HG03159 (cell line): ENCODE measurements around the gene XRCC3.

Experiments
- ATAC-seq: cut with Tn5 transposase; IDR thresholded peaks from one replicate; pipeline ENCODE4 v1.9.1; 2021; ENCODE audit warnings: mild to moderate bottlenecking, moderate library complexity; ENCODE audit not compliant: unreplicated experiment

Gene XRCC3

GRCh38 chr14:103715052-103716000, at the start of gene XRCC3, which contains the start of gene ZFYVE21:
XRCC3 (minus strand) TSS chr14:103715451; CDS start chr14:103711087, 4,364 bp downstream.
ZFYVE21 (plus strand) TSS chr14:103715810; CDS start chr14:103715842, 32 bp downstream.
- peak; percentile 94 for ATAC-seq

GRCh38 chr14:103763730-103764488, 48.7 kb upstream of the XRCC3 start:
- ATAC-seq = peak; percentile 85

DNA sequence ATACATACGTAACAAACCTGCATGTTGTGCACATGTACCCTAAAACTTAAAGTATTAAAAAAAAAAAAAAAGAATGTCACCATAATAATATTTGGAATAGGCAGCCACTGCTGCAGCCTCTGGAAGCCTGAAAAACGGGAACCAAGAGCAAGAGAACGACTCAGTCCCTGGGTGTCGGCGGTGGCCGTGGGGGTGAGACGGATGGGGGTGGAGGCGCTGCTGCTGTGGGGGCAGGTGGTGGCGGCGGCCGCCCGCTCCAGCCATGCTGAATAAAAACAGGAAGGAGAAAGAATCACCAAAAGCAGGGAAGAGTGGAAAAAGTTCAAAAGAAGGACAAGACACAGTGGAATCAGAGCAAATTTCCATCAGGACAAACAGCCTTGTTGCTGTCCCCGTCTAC, 47.3 kb upstream of the XRCC3 start:
- no peak for ATAC-seq

DNA sequence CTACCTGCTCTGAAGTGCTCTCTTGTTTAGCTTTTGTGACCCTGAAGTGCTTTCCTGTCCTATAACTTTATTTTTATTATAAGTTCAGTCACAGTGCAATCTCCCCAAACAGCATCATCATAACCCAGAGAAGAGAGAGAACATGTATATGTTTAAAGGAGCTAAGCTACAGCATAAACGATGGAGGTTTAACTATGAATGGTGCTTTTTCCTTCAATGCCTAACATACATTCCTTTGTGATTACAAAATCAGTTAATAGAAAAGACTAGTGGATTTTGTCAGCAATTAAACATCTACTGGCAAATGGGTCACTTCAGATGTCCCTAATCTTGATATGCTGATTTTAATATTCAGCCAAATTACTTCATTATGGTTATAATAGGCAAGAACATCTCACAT, 46.8 kb upstream of the XRCC3 start:
- ATAC-seq = no peak

DNA sequence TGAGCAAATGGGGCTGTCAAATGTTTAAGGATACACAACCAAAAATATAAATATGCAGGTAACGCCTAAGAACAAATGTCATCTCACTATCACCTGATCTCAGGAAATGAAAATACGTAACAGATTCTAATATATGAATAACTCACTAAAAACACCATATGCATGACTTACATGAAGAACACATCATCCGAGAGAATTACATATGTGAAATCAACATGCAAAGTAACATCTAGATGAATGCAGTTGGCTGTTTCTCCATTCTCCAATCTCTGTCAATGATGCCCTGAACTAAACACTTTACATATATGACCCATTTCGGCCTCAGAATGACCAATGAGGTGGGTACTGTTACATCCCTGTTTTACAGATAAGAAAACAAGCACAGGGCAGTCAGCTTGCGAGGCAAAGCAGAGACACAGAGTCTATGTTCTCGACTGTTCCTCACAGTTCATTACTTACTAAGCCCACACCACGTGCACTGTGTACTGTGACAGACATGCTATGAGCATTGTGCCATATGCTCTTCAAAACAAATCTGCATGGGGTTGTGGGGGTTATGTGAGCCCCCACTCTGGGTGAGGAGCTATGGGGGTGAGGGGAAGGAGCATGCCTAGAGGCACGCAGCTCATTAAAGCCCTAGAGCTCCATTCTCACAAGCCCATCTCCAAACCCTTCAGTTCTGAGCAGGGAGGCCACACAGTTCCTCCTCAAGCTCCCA, 43.0 kb upstream of the XRCC3 start:
- no peak for ATAC-seq

GRCh38 chr14:103755060-103755459, 39.8 kb upstream of the XRCC3 start:
- no peak for ATAC-seq

DNA sequence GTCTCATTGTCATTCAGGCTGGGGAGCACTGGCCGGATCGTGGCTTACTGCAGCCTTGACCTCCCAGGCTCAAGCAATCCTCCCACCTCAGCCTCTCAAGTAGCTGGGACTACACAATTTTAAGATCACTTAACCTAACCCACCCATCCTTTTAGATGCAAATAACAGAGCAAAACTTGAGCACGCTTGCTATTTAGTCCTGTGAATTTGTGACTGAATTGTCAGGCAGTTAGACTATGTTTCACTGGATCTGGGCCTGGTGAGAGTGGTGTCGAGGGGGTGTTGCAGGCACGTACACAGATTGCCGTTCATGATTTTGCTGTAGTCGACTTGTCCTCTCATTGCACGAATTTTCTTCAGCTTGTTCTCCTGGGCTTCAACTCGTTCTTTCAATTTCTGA, 38.5 kb upstream of the XRCC3 start:
- no peak for ATAC-seq

DNA sequence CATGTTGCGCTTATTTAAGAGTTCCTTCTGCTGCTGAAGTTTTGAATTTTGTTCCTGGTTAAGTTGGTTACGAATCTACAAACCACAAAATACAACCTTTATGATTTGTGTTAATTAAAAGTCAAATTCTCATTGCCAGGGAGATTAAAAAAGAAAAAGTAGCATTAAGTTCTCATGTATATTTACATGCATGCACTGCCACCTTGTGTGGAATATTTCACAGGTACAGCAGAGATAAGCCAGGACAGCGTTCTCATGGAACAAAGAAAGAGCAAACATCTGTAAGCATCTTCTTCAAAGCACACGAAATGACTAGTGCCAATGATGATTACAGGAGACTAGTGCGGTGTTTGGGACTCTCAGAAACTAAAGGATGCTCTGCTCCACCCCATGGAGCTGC, 34.6 kb upstream of the XRCC3 start:
- no peak for ATAC-seq

DNA sequence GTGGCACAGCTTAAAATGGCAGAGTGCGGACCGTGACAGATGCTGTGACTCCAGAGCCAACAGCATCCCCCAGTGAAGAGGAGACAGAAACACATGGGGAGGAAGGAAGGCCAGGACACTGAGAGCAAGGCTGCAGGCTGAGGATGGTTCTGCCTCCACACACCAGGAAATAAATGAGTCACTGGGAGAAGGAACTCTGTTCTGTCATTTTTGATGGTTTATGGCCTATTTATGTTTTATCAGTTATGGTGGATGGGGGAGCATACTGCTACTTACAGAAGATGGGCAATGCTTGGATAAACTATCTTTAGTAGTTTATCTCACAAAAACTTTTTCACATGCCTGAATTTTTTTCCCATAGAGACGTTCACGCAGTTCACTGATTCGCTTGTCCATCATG, 34.2 kb upstream of the XRCC3 start:
- no peak for ATAC-seq

GRCh38 chr14:103748534-103748857, 33.2 kb upstream of the XRCC3 start:
- no peak for ATAC-seq

GRCh38 chr14:103746701-103747100, 31.4 kb upstream of the XRCC3 start:
- no peak for ATAC-seq

DNA sequence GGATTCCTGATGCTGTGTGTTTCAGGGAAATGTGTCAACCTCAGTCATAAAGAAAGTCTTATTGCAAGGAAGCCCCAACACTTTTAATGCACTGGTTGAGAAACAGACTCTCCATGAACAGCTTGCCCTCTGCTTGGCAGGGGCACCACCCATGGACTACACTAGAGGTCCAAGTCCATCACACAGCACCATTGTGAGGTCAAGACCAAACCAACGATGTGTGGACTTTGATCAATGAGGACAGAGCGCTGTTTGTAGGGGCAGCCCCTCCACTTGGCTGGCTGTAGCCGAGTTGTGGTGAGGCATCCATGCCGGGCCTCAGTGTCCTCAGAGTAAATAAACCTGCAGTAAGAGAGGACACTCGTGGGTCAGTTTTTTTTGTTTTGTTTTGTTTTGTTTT, 30.2 kb upstream of the XRCC3 start:
- no peak for ATAC-seq

DNA sequence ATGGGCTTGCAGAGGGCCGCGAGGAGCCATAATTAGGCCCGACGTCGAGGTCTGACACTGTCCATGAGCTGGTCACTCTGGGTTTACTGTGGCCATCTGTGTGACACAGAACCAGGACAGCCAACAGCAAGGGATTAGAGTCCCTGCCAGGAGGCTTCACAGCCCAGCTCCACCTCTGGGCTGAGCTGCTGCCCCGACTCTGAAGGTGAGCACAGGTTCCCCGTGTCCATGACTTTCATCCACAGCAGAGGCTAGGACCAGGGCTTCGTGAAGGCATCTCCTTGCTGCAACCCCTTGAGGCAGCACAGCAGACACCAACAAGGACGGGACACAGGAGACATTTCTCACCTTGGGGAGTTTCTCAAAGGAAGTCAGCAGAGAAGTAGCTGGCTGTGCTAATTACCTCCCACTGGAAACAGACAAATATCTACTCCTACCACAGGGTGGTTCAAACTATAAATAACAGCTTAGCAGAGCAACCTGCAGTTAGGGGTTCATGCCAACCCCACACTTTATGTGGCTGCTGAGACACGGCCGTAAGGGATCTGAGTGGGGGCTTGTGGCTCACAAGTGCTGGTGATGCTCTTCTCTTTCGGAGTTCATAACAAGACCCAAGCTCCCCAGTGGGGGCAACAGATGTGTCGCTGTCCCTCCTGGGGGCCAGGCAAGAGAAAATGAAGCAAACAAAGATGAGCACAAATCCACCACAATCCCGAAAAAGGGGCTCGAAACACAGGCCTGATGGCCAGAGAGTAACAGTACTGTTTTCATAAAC, 29.6 kb upstream of the XRCC3 start:
- no peak for ATAC-seq

GRCh38 chr14:103743691-103744090, 28.4 kb upstream of the XRCC3 start:
- ATAC-seq = no peak

DNA sequence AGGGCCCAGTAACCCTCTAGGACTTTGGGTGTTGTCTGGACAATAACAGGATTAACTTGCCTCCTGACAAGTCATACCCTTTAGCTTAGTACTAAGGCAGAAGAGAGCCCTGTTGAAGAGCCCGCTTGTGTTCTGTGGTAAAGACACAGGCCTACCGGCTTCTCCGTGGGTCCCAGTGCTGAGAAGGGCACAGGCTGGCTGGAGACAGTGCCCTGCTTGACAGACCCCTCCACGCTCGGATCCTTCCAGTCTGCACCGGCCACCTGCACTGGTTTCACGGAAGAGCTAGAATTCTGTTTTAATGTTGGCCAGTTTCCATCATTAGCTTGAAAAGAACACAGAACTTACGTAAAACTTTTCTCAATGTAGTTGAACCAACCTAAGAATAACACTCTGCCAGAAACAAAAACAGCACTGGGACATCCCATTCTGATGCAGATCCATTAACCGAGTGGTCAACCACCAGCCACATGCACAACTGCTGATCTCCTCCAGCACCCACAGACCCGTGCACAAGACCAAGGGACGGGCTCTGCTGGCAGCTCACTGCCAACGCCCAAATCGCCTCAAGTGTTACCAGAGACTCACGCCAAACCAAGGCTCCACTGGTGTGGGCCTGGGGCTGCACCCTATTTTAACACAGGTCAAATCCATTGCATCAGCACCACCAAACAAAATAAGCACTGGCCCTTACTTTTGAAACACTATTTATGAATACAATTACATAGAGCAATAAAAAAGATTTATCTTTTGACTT, 27.4 kb upstream of the XRCC3 start:
- no peak for ATAC-seq

GRCh38 chr14:103741876-103742275, 26.6 kb upstream of the XRCC3 start:
- ATAC-seq = no peak

GRCh38 chr14:103740991-103741689, 25.9 kb upstream of the XRCC3 start:
- ATAC-seq = no peak

GRCh38 chr14:103739793-103740501, 24.7 kb upstream of the XRCC3 start:
- no peak for ATAC-seq

GRCh38 chr14:103739466-103739792, 24.2 kb upstream of the XRCC3 start:
- no peak for ATAC-seq
